Measurements from ENCODE around the gene OR13J1.

The OR13J1 gene

GRCh38 chr9:35856882-35857281 lies 13.3 kb downstream of the OR13J1 start:
- DNase-seq = no peak

- no peak for DNase-seq
Measured at GRCh38 chr9:35856206-35856605, 14.0 kb downstream of the OR13J1 start.

- DNase-seq = no peak
Measured at GRCh38 chr9:35854091-35854762, 16.0 kb downstream of the OR13J1 start.

- no peak for DNase-seq
Measured at GRCh38 chr9:35852876-35853865, 17.0 kb downstream of the OR13J1 start.

- DNase-seq = no peak
Measured at GRCh38 chr9:35852267-35852815, 17.9 kb downstream of the OR13J1 start.

GRCh38 chr9:35847792-35848572 lies 22.2 kb downstream of the OR13J1 start:
- peak in 1 of 5 experiments; percentile 29 for DNase-seq

DNA sequence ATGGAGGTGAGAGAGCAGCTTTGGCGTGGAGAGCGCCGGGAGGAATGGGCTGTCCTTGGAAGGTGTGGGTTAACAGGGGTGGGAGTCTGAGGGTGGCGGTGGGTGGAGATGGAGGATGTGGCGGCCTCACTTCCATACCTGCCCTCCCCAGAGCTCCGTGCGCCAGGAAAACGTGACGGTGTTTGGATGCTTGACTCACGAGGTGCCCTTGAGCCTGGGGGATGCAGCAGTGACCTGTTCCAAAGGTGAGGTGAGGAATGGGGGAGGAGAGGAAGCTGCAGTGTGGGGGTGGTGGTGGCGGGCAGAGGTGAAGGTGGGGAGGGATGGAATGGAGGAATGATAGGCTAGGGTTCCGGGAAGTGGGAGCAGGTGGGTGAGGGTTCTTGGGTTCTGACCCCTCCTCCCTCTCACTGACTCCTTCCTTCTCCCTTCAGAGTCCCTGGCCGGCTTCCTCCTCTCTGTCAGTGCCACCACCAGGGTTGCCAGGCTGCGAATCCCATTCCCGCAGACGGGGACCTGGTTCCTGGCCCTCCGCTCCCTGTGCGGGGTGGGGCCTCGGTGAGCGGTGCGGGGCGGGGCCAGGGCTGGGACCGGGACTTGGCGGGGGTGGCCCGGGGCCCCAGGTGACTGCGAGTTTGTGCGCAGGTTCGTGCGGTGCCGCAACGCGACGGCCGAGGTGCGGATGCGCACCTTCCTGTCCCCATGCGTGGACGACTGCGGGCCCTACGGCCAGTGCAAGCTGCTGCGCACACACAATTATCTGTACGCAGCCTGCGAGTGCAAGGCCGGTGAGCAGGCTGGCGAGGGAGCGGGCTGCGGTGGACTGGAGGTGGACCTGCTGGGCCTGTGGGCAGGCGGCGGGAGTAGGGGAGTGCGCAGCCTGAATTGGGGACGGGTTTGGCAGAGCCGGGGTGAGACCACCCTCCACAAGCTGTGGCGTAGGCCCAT lies 24.1 kb downstream of the OR13J1 start:
- no peak for DNase-seq

DNA sequence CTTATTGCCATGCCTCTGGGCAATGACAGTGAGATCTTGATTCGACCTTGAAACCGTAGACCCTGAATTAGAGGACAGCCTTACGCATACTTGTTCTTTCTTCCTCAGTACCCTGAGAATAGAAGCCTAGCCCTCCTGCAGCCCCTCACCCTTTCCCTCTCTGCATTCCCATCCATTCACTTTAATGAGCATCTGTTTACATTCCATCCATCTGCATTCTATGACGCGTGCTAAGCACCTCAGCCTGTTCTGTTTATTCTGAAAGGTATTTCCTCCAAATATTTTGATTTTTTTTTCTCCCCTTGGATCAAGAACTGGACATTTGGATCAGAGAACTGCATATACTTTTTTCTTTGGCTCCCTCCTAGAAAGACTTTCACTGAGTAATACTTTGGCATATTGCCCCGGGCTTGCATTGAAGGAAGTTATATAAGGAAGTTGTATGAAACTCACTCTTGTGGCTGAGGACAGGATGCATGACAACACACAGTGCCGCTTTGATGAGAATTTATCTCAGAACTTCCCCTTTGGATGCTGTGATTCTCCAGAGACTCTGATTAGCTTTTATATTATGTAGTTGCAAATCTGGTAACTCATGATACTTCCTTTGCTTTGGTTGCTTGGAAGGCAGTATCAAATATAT lies 25.5 kb downstream of the OR13J1 start:
- DNase-seq = peak in 2 of 5 experiments; percentile 24 to 41

GRCh38 chr9:35842795-35843194 lies 27.4 kb downstream of the OR13J1 start:
- no peak for DNase-seq

DNA sequence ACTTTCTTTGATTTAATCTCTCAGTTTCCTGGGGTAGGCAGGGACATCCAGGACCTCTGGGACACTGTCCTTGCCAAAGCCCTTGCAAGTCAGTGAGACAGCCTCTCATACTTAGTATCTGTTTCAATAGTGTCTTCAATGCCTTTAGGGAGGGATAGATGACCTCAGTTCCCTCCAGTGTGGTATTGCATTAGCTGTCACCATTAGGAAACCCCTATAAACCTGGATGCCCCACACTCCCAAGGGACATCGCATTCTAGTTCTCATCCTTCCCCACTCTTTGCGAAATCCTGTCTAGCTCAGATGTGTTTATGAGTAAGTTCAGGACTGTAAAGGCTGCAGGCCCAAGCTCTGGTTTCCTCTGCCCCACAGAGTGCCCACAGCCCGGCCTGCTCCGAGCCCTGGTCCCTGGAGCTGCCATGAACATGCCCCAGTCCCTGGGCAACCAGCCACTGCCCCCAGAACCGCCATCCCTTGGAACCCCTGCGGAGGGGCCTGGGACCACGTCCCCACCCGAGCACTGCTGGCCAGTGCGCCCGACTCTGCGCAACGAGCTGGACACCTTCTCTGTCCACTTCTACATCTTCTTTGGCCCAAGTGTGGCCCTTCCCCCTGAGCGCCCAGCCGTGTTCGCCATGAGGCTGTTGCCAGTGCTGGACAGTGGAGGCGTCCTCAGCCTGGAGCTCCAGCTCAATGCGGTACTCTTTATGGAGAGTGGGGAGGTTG lies 28.0 kb downstream of the OR13J1 start:
- DNase-seq = no peak

- DNase-seq = no peak
Measured at GRCh38 chr9:35841645-35841900, 28.6 kb downstream of the OR13J1 start.

GRCh38 chr9:35840881-35841644 lies 29.1 kb downstream of the OR13J1 start:
- DNase-seq = no peak

DNA sequence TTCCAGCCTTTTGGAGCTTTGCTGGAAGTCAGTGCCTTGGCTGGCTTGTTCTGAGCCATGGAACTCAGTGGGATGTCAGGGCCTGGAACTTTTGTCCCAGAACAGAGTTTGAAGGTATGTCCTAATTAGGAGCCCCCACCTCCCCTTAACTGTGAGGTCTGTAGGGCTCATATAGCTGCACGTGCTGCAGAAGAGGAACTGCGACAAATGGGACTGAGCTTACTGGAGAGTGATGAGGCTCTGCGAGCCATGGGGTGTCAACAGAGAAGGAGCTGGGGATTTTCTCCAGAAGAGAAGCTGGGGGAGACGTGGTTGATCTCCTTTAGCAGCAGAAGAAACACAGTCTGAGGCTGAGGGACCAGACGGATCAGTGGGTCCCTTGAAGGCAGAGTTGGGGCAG lies 30.3 kb downstream of the OR13J1 start:
- DNase-seq = no peak

GRCh38 chr9:35836595-35836994 lies 33.6 kb downstream of the OR13J1 start:
- no peak for DNase-seq

GRCh38 chr9:35835766-35836165 lies 34.4 kb downstream of the OR13J1 start:
- DNase-seq = no peak

GRCh38 chr9:35835216-35835632 lies 35.0 kb downstream of the OR13J1 start:
- peak in 1 of 5 experiments; percentile 43 for DNase-seq

GRCh38 chr9:35834260-35835215 lies 35.7 kb downstream of the OR13J1 start:
- DNase-seq = no peak

DNA sequence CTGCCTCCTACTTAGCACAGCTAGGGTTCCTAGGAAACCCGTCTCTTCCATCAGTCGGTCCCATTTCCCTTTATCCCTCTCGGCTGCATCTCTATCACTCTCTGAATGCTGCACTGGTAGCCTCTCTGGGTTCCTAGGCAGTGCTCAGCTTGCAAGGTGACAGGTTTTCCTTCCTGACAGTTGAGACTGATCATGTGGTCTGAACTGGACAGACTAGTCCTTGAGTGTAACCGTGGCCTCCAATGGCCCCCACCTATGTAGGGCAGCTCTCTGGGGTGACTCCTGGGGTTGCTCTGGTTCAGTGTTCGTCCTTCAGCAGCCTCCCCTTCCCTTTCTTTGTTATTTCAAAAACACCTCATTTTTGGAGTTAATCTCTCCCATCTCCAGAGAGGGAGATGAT lies 37.4 kb downstream of the OR13J1 start:
- DNase-seq = no peak

DNA sequence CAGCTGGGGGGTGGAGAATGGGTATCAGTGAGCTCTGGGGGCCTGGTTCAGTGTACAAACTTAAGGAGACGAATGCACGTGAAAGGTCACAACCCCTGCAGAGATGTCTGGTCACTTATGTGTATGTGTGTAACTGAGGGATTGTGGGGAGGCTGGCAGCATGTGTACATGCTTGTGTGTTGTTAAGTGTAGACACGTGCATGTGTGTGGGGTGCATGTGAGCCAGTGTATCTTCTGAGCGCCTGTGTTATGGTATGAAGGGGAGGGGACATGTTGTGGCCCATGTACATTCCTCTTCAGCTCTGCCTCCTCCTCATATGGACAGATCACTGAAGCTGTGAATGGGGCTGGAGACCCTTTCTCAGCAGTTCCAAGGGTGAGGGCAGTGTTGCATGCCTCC lies 39.2 kb downstream of the OR13J1 start:
- DNase-seq = no peak

All from T-helper 2 cell (primary cell).